Stimulated activated CD4-positive, alpha-beta T cell treated with anti-CD3 and anti-CD28 coated beads, Interleukin-2, amount 100 ng/mL, for 24 hours (primary cell): ENCODE data around the gene LTA.

Source experiments
- DNase-seq, 2 donors: peaks; one replicate each; pipeline ENCODE4 v3.0.0-alpha.2; 2020

The LTA gene

DNA sequence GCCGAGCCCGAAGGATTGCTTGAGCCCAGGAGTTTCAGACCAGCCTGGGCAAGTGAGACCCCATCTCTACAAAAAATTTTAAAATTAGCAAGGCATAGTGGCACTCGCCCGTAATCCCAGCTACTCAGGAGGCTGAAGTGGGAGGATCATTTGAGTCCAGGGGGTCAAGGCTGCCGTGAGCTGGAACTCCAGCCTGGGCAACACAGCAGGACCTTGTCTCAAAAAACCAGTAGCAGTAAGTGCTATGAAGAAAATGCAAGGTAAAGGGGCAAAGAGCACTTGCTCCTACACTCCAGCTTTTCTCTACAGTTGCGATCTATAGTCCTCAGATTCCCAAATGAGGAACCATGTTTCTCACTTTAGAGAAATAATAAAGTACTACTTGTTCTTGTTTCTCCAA lies 28.4 kb upstream of the LTA start:
- no peak for DNase-seq

DNA sequence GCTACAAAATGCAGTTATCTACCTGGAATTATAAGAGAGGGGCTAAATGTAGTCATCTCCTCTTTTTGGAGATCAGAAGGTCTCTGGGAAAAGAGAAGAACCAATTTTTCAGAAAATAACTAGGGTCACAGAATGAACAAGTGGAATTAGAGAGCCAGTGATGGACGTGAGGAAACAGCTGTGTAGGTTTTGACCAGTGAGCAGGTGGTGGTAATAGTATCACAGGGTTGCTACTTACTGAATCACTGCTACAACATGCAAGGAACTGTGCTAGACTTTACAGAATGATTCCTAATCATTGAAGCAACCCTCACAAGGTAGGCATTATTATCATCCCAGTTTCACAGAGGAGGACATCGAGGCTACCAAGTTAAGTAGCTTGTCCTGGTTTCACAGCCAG lies 27.4 kb upstream of the LTA start:
- no peak for DNase-seq

DNA sequence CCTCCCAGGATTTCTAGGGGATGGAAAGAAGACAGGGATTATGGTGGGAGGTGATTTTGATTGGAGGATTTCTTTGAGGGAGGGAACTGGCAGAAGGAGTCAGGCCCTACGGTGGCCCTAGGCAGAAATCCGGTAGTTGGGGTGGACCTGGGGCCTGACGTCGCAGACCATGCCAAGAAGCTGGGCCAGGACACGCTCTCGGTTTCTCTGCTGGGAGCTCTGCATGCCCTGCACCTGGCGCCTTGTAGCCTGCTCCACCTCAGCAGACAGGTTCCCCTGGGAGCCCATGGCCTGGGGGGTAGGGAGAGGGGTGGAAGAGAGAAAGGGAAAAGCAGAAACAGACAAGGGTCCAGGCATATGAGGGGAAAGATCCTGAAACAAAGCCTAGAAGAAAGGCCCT lies 26.8 kb upstream of the LTA start:
- no peak for DNase-seq

DNA sequence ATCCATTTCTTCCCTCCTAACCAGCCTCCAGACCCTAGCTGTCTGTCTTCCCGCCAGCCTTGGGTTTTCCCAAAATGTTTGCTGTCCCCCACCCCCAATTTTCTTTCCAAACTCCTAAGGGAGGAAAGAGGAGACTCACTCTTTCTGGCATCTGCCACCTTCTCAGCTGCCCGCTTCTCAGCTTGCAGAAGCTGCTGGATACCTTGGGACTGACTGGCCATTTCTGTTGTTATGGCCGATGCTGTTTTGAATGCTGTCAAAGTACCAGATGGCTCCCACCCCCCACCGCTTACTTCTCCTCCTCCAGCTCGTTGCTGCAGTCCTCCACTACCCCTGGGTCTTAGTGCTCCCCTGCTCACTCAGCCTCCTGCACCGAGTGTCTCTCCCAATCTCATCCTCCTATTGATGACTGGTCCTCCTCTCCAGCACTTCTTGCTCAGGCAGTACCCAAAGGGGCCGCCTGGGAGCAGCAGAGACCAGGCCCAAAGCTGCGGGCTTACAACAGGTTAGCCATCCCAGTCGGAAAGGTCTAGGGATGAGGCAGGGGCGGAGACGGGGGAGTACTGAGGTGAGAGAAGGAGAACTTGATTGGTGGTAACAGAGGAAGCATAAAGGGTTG lies 25.6 kb upstream of the LTA start, which contains the start of gene ATP6V1G2:
ATP6V1G2 (minus strand) TSS at position 270 of the 619 bp plus-strand sequence; CDS start at position 221, 49 bp downstream.
- DNase-seq, result peak; percentile 91 to 94

DNA sequence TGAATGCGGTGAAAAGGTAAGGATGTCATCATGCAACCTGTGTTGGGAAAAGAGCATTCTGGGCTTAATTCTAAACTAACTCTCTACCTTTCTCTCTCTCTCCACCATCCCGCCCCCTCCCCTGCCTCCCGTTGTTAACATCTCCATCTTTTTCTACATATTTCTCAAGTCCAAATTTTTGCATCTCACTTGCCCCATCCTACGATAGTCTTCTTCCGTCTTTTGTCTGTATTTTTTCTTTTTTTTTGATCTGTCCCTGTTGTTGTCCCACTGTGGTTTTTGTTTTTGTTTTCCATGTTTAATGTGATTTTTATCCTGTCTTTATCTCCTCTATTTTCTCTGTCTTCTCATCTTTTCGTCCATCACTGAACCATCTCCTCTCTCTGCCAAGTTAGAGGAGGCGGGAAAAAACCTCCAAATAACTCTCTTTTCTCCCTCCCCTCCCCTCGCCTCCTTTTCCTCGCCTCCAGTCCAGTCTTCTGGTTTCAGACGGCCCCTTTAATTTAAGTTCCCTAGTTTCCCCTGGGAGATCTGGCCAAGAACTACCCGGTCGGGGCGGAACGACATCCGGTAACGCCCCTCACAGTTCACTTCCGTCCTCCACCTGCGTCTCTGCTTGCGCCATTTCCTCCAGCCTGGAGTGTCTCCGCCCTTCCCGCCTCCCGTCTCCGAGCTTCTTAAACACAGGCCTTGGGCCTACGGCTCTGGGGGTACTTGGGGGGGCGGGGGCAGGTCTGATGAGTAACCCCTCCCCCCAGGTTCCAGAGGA lies 24.9 kb upstream of the LTA start, which contains the start of gene NFKBIL1:
NFKBIL1 (plus strand) TSS at position 651 of the 769 bp plus-strand sequence; CDS start at position 738, 87 bp downstream.
- peak; percentile 92 for DNase-seq

DNA sequence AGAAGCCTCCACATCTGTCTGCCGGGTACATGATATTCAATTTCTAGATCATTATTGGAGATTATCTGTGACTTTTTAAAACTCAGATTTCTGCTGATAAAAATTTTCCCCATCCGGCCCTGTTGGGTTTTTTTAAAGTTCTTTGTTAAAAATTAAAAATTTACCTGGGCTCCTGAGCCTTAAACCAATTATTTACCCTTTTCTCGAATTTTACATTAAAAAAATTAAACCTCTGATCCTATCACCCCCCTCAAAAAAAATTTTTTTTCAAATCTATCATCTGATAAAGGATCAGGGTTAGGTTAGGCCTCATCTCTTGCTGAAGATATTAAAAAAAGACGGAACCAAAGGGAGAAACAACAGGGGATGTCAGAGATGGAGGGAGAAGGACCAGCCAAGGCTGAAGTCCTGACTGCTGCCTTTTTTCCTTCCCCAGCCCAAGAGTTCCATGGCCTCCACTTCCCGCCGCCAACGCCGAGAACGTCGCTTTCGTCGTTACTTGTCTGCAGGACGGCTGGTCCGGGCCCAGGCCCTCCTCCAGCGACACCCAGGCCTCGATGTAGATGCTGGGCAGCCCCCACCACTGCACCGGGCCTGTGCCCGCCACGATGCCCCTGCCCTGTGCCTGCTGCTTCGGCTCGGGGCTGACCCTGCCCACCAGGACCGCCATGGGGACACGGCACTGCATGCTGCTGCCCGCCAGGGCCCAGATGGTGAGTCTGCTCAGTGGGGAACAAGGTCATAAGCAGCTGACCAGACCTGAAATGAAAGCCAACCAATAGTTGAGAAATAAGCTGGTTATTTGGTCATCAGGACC lies 24.2 kb upstream of the LTA start:
- no peak for DNase-seq

DNA sequence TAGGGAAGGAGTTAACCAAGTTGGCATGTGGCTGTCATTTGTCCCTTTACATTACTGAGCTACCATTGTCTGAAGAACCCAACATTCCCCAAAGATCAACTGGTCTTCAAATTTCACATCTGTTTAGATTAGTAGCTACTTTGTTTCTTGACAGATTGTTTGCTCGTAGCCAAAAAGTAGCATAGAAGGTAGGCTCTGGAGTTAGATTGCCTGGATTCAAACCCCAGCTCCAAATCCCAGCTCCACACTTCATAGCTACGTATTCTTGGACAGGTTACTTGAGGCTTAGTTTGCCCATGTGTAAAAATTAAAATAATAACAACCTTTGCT lies 23.6 kb upstream of the LTA start:
- no peak for DNase-seq

DNA sequence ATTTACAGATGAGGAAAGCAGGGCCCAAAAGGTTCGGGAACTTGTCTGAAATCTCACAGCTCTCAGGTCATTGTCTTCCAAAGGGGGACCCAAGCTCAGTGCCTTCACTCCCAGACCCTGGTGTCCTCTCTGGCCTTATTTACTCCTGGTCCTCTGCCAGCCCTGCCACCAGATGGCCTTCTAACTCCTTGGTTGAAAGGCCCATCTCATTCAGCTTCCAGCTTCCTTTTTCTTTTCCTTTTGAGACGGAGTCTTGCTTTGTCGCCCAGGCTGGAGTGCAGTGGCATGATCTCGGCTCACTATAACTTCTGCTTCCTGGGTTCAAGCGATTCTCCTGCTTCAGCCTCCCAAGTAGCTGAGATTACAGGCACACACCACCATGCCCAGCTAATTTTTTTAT lies 20.7 kb upstream of the LTA start:
- DNase-seq, result peak; percentile 66 to 76

DNA sequence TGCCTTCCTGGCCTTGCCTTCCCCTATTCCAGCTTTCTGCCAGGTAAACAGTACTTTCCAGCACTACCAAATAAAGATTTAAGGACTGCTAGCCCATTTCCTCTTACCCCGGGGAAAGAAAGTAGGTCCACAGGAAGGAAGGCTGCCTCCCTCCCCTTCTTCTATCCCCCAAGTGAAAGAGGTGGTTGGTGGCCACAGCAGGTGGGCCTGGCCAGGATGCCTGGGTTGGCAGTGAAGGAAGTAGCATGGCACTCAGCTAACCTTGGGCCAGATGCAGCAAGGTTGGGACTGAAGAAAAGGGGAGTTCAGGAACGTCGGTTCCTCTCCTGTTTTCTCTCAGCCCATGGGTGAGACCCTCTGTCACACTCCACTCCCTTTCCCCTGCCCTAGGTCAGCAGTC lies 15.8 kb upstream of the LTA start:
- DNase-seq, result no peak

DNA sequence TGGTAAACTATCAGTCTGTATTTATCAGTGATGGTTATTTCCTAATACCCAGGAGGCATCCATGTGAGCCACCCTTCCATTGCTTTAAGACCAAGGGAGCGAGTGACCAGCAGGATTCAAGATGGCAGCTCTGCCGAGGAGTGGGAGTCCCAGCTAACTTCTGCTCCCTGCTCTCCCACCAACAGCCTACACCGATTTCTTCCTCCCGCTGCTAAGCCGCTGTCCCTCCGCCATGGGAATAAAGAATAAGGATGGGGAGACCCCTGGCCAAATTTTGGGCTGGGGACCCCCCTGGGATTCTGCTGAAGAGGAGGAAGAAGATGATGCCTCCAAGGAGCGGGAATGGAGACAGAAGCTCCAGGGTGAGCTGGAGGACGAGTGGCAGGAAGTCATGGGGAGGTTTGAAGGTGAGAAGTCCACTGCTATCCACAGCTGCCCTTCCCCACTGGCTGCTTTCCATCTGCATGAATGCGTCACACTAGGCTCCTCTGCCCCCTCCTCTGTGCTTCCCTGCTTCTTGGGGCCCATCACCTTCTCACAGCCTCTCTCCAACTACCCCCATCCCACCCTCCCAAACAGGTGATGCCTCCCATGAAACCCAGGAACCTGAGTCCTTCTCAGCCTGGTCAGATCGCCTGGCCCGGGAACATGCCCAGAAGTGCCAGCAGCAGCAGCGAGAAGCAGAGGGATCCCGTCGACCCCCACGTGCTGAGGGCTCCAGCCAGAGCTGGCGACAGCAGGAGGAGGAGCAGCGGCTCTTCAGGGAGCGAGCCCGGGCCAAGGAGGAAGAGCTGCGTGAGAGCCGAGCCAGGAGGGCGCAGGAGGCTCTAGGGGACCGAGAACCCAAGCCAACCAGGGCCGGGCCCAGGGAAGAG lies 14.4 kb upstream of the LTA start:
- DNase-seq, result no peak

DNA sequence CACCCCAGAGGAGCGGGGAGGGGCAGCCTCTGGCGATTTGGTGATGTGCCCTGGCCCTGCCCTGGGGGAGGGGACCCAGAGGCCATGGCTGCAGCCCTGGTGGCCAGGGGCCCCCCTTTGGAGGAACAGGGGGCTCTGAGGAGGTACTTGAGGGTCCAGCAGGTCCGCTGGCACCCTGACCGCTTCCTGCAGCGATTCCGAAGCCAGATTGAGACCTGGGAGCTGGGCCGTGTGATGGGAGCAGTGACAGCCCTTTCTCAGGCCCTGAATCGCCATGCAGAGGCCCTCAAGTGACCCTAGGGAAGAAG lies 13.8 kb upstream of the LTA start:
- DNase-seq, result no peak

DNA sequence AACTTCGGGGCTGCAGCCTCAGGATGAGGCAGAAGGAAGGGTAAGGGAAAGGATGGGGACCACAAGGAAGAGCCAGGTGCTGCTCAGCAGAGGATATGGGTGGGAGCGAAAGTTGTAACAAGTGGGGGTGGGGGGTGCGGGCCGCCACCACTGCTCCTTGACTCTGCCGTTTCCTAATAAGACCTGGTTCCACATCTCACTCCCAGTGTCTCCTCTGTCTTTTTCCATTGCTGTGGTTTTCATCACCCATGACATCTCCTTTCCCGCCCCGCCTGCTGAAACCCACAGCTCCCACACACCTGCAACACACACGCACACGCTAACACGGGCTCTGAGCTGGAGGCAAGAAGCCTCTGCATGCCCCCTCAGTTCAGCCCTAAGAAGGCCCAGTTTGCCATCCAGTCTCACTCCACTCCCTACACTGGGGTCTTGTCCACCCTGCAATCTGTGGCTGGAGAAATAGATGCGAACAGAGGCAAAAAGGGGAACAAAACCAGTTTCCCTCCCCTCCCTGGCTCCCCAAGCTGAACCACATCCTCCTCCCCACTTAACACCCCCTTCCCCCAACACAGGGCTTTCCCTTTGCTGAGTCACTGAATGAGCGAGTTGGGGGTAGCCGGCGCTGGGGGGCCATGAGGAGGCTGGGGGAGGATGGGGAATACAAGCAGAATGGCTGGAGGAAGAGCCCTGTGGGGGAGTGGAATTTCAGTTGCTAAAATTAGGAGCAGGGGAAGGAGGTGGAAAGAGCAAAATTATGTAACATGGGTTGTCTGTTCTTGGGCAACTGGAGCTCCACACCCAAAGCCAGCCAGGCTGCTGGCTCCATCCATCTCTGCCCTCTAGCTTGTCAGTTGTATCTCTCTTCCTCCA lies 13.2 kb upstream of the LTA start:
- peak; percentile 76 to 77 for DNase-seq

DNA sequence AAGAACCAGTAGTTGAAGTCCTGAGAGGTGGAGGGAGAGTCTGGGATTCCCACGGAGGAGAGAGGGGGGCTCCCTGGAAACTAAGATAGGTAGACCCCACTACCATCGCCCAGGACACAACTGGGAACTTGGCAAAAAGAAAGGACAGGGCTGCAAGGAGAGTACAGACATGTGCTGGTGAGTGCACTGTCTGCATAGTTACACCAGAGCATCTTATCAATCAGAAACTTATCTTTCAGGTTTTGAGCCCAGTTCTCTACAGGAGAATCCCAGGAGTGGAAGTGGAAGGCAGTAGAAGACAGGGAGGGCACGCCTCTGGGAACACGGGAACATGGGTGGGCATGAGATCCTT lies 12.5 kb upstream of the LTA start:
- no peak for DNase-seq

DNA sequence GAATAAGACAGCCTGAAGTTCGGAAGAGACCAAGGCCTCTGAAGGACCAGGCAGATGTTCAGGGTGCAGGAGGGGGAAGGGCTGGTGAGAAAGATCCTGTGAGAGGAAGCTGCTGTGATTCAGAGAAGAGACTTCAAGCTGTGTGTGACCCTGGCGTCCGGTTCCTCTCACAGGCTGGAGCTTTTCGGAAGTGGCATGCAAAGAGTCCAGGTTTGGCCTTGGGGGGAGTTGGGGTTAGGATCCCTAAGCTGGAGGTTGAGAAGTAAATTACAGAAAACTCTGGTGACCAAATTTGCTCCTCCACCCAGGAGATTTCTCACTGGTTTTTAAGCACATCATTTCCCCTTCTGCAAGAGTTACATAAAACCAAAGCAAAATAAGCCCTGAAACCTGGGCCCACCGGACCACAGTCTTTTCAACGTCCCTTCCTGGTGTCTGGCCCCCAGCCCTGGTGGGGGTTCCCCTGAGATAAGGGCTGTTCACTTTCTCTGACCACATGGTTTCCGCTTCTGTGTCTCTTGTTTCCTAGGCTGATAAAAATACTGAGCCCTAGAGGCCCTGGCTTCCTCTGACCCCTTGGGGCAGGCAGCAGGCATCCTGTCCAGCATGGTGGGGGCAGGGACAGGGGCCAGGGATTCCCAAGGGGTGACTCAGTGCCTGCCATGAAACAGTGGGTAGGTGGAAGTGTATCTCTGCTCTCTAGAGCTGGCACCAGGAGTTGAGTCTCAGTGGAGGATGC lies 12.0 kb upstream of the LTA start:
- peak; percentile 48 to 58 for DNase-seq

DNA sequence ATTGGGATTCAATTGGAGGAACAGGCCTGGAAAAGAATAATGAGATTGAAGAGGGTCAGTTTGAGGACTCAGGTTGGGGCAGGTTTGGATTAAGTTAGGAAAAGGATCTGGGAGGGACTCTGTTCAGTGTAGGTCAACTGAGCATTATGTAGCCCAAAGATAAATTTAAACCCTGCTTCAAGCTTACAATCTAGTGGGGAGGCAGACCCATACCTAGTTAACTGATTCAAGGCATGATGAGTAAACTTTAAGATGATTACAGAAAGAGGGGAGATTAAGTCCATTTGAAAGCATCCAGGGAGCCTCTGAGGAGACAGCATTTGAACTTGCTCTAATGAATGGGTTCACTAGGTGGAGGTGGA lies 11.4 kb upstream of the LTA start:
- no peak for DNase-seq

DNA sequence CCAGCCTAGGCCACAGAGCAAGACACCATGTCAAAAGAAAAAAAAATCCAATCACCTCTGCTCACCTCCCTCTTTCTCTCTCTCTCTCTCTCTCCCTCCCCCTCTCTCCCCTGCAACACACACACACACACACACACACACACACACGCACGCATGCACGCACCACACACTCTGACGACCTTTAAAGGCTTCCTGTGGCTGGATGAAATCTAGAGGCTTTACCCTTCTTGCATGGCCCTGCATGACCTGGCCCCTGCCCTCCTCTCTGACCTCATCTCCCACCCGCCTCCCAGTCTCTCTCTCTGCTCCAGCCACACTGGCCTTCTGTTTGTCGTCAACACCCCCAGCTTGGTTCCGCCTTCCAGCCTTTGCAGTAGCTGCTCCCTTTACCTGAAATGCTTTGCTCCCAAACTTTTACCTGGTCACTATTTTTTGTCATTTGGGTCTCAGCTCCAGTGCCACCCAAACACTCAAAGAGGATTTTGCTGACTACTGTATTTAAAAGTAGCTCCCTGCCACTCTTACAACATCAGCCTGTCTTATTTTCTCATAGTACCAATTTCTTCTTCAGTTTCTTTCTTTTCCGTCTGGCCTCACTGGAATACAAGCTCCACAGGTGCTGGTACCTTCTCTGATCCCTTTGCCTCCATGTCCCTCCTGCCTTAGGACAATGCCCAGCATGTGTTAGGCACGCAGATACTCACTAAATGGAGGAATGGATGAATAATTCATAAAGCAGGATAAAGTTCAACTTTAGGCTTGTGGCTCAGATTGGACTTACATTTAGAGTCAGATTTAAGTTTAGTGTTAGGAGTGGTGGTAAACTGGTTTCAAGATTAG lies 4.3 kb upstream of the LTA start:
- peak in 1 of 2 donors; percentile 50 for DNase-seq

DNA sequence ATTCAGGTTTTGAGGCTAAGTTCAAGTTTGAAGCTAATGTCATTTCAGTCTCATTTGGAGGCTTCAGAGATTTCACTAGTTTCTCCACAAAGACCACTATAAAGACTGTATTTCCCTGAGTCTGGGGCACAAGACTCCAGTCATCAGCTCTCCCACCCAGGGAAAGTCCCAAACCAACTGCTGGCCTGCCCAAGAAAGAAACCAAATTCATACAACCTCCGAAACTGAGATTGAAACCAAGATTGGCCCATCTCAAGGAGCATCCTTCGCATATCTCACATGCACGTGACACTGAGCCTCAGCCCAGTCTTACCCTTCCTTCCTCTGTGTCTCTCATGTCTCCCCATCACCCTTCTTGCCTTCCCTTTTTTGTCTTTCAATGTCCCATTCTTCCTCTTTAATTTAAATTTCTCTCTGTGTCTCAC lies 3.5 kb upstream of the LTA start:
- peak; percentile 65 to 74 for DNase-seq

DNA sequence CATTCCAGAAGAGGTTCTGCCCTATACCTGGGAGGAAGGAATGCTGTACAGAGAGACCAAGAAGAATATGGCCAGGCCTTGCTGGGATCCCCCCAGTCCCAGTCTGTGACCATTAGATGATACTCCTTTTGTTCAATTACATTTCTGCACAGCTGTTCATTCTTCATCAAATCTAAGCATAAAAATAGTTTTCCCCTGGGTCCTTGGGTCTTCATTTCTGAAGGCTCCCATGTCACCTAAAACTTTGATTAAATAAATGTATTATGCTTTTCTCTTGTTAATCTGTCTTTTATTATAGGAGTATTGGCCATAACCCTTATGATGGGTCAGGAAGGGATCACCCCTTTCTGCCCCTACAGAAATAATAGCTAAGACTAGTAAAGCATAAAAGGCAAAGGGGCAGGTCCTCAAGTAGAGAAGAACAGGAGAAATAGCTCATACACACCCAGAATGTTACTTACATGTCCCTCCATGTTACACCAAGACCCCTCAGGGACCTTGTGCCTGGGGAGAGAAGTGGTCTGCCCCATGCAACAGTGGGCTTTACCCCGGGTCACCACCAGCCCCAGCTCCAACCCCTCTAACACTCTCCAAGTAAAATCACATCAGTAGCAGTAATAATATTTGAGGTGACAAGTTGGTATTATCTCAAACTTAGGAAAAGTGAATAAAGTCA lies 2.1 kb upstream of the LTA start:
- DNase-seq, result no peak

DNA sequence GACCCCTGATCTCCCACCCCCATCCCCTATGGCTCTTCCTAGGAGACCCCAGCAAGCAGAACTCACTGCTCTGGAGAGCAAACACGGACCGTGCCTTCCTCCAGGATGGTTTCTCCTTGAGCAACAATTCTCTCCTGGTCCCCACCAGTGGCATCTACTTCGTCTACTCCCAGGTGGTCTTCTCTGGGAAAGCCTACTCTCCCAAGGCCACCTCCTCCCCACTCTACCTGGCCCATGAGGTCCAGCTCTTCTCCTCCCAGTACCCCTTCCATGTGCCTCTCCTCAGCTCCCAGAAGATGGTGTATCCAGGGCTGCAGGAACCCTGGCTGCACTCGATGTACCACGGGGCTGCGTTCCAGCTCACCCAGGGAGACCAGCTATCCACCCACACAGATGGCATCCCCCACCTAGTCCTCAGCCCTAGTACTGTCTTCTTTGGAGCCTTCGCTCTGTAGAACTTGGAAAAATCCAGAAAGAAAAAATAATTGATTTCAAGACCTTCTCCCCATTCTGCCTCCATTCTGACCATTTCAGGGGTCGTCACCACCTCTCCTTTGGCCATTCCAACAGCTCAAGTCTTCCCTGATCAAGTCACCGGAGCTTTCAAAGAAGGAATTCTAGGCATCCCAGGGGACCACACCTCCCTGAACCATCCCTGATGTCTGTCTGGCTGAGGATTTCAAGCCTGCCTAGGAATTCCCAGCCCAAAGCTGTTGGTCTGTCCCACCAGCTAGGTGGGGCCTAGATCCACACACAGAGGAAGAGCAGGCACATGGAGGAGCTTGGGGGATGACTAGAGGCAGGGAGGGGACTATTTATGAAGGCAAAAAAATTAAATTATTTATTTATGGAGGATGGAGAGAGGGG lies 1.4 kb downstream of the LTA start:
- peak in 1 of 2 donors; percentile 37 for DNase-seq
